HG02852 (cell line): ENCODE results near the gene ADSL.
"Not testable (repeated sequence)": the region's sequence is repeated elsewhere in the genome, so short reads cannot be mapped to it uniquely, and the experiment has no call there.

Experiments used
- ATAC-seq: cut with Tn5 transposase; IDR thresholded peaks from one replicate; pipeline ENCODE4 v1.9.1; 2021; ENCODE audit warnings: mild to moderate bottlenecking, moderate library complexity; ENCODE audit not compliant: unreplicated experiment

Gene ADSL

DNA sequence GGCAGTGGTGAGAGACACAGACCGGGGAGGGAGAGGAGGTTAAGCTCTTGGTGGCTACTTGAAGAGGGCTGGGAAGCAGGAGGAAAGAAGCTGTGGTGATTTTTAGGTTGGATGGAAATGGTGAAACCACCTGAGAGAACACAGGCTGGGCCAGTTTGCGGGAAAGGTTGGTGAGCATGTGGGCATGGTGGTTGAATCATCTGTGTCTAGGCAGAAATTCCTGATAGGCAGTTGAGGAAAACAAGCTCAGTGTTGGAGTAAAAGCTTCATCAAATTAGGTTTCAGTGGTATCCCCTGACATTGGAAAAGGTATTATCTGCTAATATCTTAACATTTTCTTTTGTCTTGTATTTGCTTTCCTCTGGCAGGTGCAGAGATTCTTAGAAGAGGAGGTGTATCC, 19.8 kb downstream of the ADSL start:
- ATAC-seq, result no peak

DNA sequence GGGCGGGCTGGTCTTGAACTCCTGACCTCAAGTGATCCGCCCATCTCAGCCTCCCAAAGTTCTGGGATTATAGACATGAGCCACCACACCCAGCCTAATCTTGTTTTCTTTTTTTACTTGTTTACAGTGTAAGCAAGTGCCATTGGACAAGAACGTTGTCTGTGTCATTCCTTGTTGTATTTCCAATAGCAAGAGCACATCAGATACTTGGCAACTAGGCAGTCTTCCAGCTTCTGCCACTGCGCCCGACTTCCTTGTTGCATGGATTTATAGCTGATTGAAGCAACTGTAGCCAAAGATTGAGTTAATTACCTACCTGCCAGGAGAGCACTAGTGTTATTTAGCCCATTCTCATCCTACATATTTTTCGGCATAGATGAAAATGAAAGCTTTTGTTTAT, 21.0 kb downstream of the ADSL start:
- no peak for ATAC-seq

DNA sequence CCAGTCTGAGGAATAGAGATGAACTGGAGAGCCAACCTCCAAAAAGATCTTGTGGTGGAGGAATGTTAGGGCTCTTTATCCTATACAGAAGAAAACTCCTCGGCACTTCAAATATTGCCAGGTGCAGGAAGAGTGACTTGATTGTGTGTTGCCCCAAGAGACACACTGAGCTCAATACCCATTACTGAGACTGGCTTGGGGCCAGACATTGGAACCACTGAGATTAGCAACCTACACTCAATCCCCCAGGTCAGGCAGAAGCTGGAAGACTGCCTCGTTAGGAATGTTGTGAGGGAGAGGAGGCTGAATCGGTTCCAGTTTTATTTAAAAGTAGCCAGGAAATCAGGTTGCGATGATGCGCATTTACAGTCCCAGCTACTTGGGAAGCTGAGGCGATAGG, 21.7 kb downstream of the ADSL start:
- no peak for ATAC-seq

GRCh38 chr22:40368836-40369235, 22.5 kb downstream of the ADSL start:
- ATAC-seq, result no peak

DNA sequence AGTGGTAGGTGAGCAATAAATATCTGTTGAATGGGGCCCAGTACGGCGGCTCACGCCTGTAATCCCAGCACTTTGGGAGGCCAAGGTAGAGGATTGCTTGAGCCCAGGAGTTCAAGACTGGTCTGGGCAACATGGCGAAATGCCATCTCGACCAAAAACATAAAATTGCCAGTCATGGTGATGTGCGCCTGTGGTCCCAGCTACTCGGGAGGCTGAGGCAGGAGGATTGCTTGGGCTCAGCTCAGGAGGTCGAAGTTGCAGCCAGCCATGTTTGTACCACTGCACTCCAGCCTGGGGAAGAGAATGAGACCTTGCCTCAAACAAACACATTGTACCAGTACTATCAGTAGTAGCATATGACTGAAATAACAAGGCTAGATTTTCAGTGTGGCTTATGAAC, 28.3 kb downstream of the ADSL start:
- ATAC-seq, result no peak

- ATAC-seq, result no peak
Measured at GRCh38 chr22:40376149-40376548, 29.8 kb downstream of the ADSL start.

DNA sequence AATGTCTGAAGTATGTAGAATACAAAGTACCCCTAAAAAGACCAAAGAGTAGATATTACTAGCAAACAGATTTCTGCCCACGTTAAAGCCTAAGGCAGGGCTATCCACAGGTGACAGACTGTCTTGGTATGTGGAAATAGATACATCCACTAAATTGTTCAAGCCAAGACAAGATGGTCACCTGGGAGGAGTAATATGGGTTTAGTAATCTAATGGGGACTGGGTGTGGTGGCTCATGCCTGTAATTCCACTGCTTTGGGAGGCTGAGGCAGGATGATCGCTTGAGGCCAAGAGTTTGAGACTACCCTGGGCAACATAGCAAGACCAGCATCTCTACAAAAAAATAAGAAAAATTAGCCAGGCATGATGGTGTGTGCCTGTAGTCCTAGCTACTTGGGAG, 31.6 kb downstream of the ADSL start:
- no peak for ATAC-seq

DNA sequence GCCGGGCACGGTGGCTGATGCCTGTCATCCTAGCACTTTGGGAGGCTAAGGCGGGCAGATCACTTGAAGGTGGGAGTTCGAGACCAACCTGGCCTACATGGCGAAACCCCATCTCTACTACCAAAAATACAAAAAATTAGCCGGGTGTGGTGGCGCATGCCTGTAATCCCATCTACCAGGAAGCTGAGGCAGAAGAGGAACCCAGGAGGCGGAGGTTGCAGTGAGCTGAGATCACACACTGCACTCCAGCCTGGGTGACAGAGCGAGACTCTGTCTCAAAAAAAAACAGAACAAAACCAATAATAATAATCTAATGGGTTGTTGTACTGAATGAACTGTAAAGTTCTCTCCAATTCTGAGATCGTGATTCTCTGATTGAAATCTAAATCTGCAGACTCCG, 32.1 kb downstream of the ADSL start:
- ATAC-seq, result not testable (repeated sequence)

- no peak for ATAC-seq
Measured at GRCh38 chr22:40381461-40381860, 35.2 kb downstream of the ADSL start.

DNA sequence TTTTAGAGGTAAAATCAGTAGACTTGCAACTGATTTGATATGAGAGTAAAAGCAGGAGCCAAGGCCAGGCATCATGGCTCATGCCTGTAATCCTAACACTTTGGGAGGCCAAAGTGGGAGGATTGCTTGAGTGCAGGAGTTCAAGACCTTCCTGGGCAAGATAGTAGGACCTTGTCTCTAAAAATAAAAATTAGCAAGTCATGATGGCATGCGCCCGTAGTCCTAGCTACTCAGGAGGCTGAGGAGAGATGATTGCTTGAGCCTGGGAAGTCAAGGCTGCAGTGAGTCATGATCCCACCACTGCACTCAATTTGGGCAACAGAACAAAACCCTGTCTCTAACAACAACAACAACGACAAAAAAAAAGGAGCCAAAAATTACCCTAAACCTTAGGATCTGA, 37.6 kb downstream of the ADSL start:
- no peak for ATAC-seq

- no peak for ATAC-seq
Measured at GRCh38 chr22:40385036-40385782, 38.9 kb downstream of the ADSL start.

DNA sequence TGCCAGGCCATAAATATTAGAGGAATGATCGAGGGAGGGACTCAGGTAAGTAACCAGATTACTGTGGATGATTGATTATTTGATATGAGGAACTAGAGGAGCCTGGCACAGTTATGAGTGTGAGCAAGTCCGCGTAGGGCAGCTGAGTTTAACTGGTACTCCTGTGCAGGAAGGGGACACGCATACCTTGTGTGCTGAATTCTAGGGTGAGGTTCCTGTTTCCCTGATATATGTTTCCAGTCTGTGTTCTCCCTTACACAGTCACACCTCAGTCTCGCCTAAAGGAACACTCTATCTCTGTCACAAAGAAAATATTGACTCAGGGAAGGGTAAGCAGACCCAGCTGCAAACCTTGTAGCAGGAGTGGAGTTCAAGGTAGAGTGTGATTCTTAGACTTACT, 41.4 kb downstream of the ADSL start:
- no peak for ATAC-seq

GRCh38 chr22:40388231-40388630, 41.9 kb downstream of the ADSL start:
- ATAC-seq, result no peak

DNA sequence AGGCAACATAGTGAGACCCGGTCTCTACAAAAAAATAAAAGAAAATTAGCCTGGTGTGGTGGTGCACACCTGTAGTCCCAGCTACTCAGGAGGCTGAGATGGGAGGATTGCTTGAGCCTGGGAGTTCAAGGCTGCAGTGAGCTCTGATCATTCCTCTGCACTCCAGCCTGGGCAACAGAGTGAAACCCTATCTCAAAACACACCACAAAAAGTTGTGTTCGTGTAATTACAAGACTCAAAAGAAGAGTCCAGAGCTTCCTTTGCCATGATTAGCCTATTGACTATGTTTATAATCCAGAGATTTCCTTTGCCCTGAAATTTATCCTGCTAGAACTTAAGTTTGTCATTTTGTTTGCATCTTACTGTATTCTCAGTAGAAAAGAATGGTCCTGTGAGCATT, 45.1 kb downstream of the ADSL start:
- no peak for ATAC-seq

GRCh38 chr22:40392618-40393017, 46.3 kb downstream of the ADSL start:
- ATAC-seq, result no peak

GRCh38 chr22:40394607-40395006, 48.3 kb downstream of the ADSL start:
- no peak for ATAC-seq

DNA sequence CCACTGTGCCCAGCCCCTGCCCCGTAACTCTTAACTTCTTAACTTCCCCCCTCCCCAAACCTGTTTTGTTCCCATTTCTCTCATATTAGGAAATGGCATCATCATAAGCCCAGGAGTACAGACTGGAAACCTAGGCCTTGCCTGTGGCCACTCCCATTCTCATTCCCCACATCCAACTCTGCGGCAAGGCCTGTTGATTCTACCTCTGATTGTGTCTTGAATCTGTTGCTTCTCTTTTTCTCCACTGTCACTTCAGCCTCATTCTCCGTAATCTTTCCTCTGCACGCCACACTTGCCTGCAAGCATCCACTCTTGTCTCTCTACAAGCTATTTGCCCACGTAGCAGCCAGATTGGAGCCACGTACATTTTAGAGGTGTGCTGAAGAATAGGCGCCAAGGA, 49.3 kb downstream of the ADSL start:
- no peak for ATAC-seq

- ATAC-seq, result no peak
Measured at GRCh38 chr22:40396882-40397281, 50.6 kb downstream of the ADSL start.

GRCh38 chr22:40397396-40397795, 51.1 kb downstream of the ADSL start:
- ATAC-seq, result no peak

GRCh38 chr22:40399621-40400020, 53.3 kb downstream of the ADSL start:
- no peak for ATAC-seq

- no peak for ATAC-seq
Measured at GRCh38 chr22:40400159-40400558, 53.9 kb downstream of the ADSL start.

GRCh38 chr22:40401532-40401931, 55.2 kb downstream of the ADSL start:
- ATAC-seq, result no peak

GRCh38 chr22:40401981-40402406, 55.7 kb downstream of the ADSL start:
- ATAC-seq, result no peak
